Hepatocyte (in vitro differentiated cells): ENCODE data around the gene PLD2.
A peak's percentile ranks its signal among the peaks of the same experiment; 100 is the strongest.

Experiments
- CTCF ChIP-seq: fragments of 200-600 bp; sonication (generic); IDR thresholded peaks from 2 replicates; pipeline ENCODE4 v1.5.1; 2016; ENCODE audit warnings: antibody characterized with exemption, mild to moderate bottlenecking; ENCODE audit not compliant: poor library complexity
- EZH2 ChIP-seq: fragments of 200-600 bp; sonication (generic); IDR thresholded peaks from 2 replicates; pipeline ENCODE4 v1.6.1; 2016; ENCODE audit warnings: antibody characterized with exemption, mild to moderate bottlenecking, borderline replicate concordance
- EZH2phosphoT487 ChIP-seq: fragments of 200-600 bp; sonication (generic); IDR thresholded peaks from one replicate; pipeline ENCODE4 v1.6.1; 2018; ENCODE audit warnings: antibody characterized with exemption, mild to moderate bottlenecking, low read depth, moderate library complexity; ENCODE audit not compliant: unreplicated experiment, severe bottlenecking

GRCh38 chr17:4789951-4790704 lies 16.8 kb upstream of the PLD2 start:
- TF ChIP-seq CTCF (peak; percentile 59), EZH2 (no peak), EZH2phosphoT487 (no peak)
